ENCODE data around the gene ANKRD9. TPM values are rescaled to one million over a fixed set of nuclear protein-coding genes. Genes with fewer than 3 reads are reported as not detected.
"Not testable (repeated sequence)": the region's sequence is repeated elsewhere in the genome, so short reads cannot be mapped to it uniquely, and the experiment has no call there.

ANKRD9 gene
- polyA plus RNA-seq, 4 donors, result 21.2 to 88.4 (median 43.6) TPM

DNA sequence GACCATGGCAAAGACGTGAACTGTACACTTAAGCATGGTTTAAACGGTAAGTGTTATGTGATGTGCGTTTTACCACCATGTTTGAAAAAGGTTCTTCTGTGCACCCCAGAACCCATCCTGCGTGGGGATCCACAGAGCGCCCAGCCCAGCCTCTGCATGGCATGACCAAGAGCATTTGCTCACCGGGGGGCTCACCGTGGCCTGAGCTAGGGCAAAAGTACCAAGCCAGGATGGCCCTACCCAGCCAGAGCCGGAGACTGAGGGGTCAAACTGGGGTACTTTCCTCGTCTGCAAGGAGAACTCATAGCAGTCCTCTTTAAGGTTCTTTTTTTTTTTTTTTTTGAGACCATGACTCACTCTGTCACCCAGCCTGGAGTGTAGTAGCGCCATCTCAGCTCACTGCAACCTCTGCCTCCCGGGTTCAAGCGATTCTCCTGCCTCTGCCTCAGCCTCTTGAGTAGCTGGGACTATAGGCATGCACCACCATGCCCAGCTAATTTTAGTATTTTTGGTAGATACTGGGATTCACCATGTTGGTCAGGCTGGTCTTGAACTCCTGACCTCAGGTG, 16.4 kb upstream of the ANKRD9 start:
- Histone ChIP-seq H3K4me3 (ENCODE audit: low read depth in 1 of 3, low read length in 3 of 3) (no peak overlapping the region), H3K27ac (ENCODE audit: low read depth in 1 of 3, low read length in 2 of 3) (peak overlapping the region; percentile 41 to 95 (median 72)), H3K36me3 (ENCODE audit: control insufficient read depth in 3 of 3, insufficient read depth in 2 of 3, low read depth in 1 of 3, low read length in 3 of 3) (no peaks in the 10 kb centered on the region), H3K27me3 (ENCODE audit: control insufficient read depth in 3 of 3, insufficient read depth in 3 of 3, low read length in 3 of 3) (no peaks in the 10 kb centered on the region), H3K4me1 (ENCODE audit: control insufficient read depth in 3 of 3, insufficient read depth in 2 of 3, low read depth in 1 of 3, low read length in 2 of 3) (peaks cover 5 to 37% (median 6%) of the 10 kb centered on the region in 3 donors), H3K9me3 (ENCODE audit: control insufficient read depth in 2 of 2, insufficient read depth in 1 of 2, low read depth in 1 of 2, low read length in 1 of 2) (no peaks in the 10 kb centered on the region)
- WGBS, 3 donors, result 66 to 80% (median 75%) methylated on average over 12 of the region's 12 CpGs
- no peak for FAIRE-seq
- DNase-seq, result no peak

DNA sequence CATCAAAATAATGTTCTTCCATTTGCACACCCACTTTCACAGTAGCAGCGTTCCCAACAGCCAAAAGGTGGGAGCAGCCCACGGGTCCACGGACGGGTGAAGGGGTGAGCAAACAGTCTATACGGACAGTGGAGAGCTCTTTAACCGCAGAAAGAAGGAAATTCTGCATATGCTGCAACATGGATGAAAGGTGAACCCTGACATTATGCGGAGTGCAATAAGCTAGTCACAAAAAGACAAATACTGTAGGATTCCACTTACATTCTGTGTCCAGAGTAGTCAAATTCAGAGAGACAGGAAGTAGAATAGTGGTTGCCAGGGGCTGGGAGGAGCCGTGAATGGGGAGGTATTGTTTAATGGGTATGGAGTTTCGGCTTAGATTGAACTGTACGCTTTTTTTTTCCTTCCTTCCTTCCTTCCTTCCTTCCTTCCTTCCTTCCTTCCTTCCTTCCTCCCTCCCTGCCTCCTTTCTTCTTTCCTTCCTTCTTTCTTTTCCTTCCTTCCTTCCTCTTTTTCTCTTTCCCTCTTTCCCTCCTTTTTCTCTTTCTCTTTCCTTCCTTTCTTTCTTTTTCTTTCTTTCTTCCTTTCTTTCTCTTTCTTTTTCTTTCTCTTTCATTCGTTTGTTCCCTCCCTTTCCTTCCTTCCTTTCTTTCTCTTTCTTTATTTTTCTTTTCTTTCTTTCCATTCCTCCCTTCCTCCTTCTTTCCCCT, 15.8 kb upstream of the ANKRD9 start:
- no peak for FAIRE-seq

DNA sequence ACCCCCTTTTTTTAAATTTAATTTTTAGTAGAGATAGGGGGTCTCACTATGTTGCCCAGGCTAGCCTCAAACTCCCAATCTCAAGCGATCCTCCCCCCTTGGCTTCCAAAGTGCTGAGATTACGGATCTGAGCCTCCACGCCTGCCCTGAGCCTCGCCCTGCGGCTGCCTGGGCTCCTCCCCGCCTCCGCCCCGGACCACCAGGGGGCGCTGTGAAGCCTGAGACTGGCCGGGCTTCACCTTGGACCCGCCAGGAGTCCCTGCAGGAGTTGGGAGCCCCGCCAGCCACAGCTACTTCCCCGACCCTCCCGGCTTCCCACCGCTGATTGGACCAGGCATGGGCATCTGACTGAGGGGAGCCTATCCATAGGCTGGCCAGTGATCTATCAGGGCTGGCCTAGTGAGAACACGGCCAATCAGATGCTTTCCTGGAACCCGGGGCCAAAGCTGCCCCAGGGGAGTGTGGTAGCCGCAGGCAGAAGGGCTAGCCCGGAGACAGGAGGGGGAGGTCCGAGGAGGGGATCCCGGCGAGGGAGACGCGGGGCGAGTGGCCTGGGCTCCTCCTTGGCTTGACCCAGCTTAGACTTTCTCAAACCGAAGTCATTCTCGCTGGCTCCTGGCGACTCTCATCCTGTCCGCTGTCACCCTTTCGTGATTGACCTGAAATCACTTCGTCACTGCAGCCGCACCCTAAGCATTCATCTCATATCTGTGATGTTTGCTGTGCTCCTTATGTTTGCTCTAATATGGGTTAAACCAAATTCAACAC, 15.1 kb upstream of the ANKRD9 start:
- FAIRE-seq (no peak), DNase-seq (peak; percentile 98 to 99)
- peaks cover 5 to 32% (median 6%) of the 10 kb centered on the region in 3 donors for H3K4me1 ChIP-seq (ENCODE audit: control insufficient read depth in 3 of 3, insufficient read depth in 2 of 3, low read depth in 1 of 3, low read length in 2 of 3)
- 0% methylated on average over 29 to 32 of the region's 32 CpGs for WGBS, 3 donors
- H3K27ac ChIP-seq (ENCODE audit: low read depth in 1 of 3, low read length in 2 of 3), result peak overlapping the region; percentile 72 to 95 (median 95)
- H3K9me3 ChIP-seq (ENCODE audit: control insufficient read depth in 2 of 2, insufficient read depth in 1 of 2, low read depth in 1 of 2, low read length in 1 of 2), result no peaks in the 10 kb centered on the region
- H3K36me3 ChIP-seq (ENCODE audit: control insufficient read depth in 3 of 3, insufficient read depth in 2 of 3, low read depth in 1 of 3, low read length in 3 of 3), result no peaks in the 10 kb centered on the region
- no peaks in the 10 kb centered on the region for H3K27me3 ChIP-seq (ENCODE audit: control insufficient read depth in 3 of 3, insufficient read depth in 3 of 3, low read length in 3 of 3)
- H3K4me3 ChIP-seq (ENCODE audit: low read depth in 1 of 3, low read length in 3 of 3), result peak overlapping the region in 2 of 3 donors; percentile 49 to 50

More for the DNA sequence above, 15.8 kb upstream of the ANKRD9 start:
- Histone ChIP-seq H3K4me3 (ENCODE audit: low read depth in 1 of 3, low read length in 3 of 3) (peak overlapping the region in 2 of 3 donors; percentile 49 to 50), H3K4me1 (ENCODE audit: control insufficient read depth in 3 of 3, insufficient read depth in 2 of 3, low read depth in 1 of 3, low read length in 2 of 3) (peaks cover 5 to 32% (median 6%) of the 10 kb centered on the region in 3 donors), H3K27ac (ENCODE audit: low read depth in 1 of 3, low read length in 2 of 3) (peak overlapping the region; percentile 72 to 95 (median 95)), H3K9me3 (ENCODE audit: control insufficient read depth in 2 of 2, insufficient read depth in 1 of 2, low read depth in 1 of 2, low read length in 1 of 2) (no peaks in the 10 kb centered on the region), H3K27me3 (ENCODE audit: control insufficient read depth in 3 of 3, insufficient read depth in 3 of 3, low read length in 3 of 3) (no peaks in the 10 kb centered on the region), H3K36me3 (ENCODE audit: control insufficient read depth in 3 of 3, insufficient read depth in 2 of 3, low read depth in 1 of 3, low read length in 3 of 3) (no peaks in the 10 kb centered on the region)
- 1 to 3% (median 1%) methylated on average over 11 of the region's 11 CpGs for WGBS, 3 donors
- peak in 1 of 2 donors; percentile 74 for DNase-seq

DNA sequence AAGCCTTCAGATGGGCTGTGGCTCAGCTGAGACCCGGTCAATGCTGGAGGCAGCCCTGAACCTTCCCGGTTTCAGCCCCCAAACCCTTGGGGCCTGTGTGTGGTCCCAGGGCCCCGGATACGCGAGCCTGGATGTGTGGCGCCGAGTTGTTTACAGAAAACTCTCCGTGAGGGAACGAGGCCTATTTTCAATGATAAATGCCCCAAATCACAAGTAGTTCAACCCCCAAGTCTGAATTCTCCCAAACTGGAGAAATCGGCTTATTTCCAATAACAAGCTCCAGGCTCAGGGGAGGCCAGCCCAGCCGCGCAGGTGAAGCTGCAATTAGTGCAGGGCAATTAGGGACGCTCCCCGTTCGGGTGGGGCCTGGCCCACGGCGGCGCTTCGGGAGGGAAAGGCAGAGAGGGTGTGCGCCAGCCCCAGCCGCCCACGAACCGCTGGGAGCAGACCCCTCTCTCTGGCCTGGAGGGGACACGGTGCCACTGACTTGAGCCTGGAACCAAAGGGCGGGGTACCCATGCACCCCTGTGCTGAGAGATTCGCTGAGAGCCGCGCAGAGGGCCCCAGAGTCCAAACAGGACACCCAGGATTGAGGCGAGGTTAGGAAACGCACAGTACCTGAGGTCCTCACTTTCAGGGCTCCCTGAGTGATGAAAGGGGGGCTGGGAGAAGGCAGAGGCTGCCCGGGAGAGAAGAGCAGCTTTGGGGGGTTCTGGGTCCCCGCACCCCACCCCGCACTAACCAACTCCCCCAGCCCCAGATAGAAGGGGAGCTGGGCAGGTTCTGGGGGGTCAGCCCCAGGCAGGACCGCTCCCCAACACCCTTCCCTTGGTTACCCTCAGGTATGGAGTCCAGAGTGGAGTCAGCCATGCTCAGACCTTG, 14.2 kb upstream of the ANKRD9 start:
- Histone ChIP-seq H3K9me3 (ENCODE audit: control insufficient read depth in 2 of 2, insufficient read depth in 1 of 2, low read depth in 1 of 2, low read length in 1 of 2) (no peaks in the 10 kb centered on the region), H3K27ac (ENCODE audit: low read depth in 1 of 3, low read length in 2 of 3) (peak overlapping the region; percentile 72 to 95 (median 79)), H3K36me3 (ENCODE audit: control insufficient read depth in 3 of 3, insufficient read depth in 2 of 3, low read depth in 1 of 3, low read length in 3 of 3) (no peaks in the 10 kb centered on the region), H3K27me3 (ENCODE audit: control insufficient read depth in 3 of 3, insufficient read depth in 3 of 3, low read length in 3 of 3) (no peaks in the 10 kb centered on the region), H3K4me3 (ENCODE audit: low read depth in 1 of 3, low read length in 3 of 3) (peak overlapping the region in 2 of 3 donors; percentile 49 to 50), H3K4me1 (ENCODE audit: control insufficient read depth in 3 of 3, insufficient read depth in 2 of 3, low read depth in 1 of 3, low read length in 2 of 3) (peaks cover 5 to 32% (median 6%) of the 10 kb centered on the region in 3 donors)
- DNase-seq (peak; percentile 71 to 80), FAIRE-seq (no peak)
- WGBS, 3 donors, result 14 to 33% (median 22%) methylated on average over 31 to 34 of the region's 34 CpGs

DNA sequence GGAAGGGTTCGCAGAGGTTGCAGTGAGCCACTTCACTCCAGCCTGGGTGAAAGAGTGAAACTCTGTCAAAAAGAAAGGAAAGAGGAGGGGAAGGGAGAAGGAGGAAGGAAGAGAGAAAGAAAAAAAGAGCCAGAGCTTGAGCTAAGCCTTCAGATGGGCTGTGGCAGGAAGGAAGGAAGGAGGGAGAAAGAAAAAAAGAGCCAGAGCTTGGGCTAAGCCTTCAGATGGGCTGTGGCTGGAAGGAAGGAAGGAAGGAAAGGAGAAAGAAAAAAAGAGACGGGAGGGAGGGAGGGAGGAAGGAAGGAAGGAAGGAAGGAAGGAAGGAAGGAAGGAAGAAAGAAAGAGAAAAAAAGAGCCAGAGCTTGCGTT, 13.6 kb upstream of the ANKRD9 start:
- Histone ChIP-seq H3K4me3 (ENCODE audit: low read depth in 1 of 3, low read length in 3 of 3) (no peak overlapping the region), H3K27me3 (ENCODE audit: control insufficient read depth in 3 of 3, insufficient read depth in 3 of 3, low read length in 3 of 3) (no peaks in the 10 kb centered on the region), H3K4me1 (ENCODE audit: control insufficient read depth in 3 of 3, insufficient read depth in 2 of 3, low read depth in 1 of 3, low read length in 2 of 3) (peaks cover 4 to 32% (median 5%) of the 10 kb centered on the region in 3 donors), H3K9me3 (ENCODE audit: control insufficient read depth in 2 of 2, insufficient read depth in 1 of 2, low read depth in 1 of 2, low read length in 1 of 2) (no peaks in the 10 kb centered on the region), H3K36me3 (ENCODE audit: control insufficient read depth in 3 of 3, insufficient read depth in 2 of 3, low read depth in 1 of 3, low read length in 3 of 3) (no peaks in the 10 kb centered on the region), H3K27ac (ENCODE audit: low read depth in 1 of 3, low read length in 2 of 3) (peak overlapping the region in 2 of 3 donors; percentile 72 to 79)
- no peak for DNase-seq
- FAIRE-seq, result no peak
- WGBS, 3 donors, result 33 to 55% (median 40%) methylated on average over 3 of the region's 3 CpGs

DNA sequence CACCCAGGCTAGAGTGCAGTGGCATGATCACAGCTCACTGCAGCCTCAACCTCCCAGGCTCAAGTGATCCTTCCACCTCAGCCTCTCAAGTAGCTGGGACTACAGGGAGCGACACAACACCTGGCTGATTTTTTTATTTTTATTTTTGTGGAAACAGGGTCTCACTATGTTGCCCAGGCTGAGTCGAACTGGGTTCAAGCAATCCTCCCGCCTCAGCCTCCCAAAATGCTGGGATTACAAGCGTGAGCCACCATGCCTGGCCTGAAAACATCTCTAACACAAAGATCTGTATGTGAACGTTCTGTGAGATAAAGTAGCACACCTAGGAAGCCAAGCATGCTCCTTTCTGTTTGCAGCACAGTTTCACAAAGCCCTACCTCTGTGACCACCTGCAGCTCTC, 10.1 kb upstream of the ANKRD9 start:
- not testable (repeated sequence) for H3K9me3 ChIP-seq (ENCODE audit: control insufficient read depth in 2 of 2, insufficient read depth in 1 of 2, low read depth in 1 of 2, low read length in 1 of 2); FAIRE-seq
- WGBS, 3 donors, result 79 to 88% (median 81%) methylated on average over 5 of the region's 5 CpGs

DNA sequence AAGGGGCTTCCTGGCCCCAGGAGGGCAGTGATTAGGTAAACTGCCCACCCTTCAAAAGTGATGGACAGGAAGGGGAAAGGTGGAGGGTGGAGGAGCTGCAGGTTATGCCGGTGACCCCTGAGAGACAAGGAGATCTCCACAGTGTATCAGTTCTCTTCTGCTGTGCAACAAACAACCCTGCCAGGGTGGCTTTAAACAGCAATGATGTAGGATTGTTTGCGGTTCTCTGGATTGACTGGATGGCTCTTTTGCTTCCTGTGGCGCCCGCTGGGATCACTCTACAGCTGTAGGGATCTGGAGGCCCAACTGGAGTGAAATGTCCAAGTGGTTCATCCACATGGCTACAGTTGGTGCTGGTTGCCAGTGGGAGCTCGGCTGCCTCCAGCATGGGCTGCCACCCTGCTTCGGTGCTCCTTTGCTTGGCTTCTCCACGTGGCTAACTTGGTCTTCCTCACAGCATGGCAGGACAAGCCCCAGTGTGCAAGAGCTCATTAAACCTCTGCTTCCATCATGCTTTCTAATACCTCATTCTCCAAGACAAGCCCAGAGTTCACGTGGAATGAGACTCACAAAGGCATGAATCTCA, 8.6 kb upstream of the ANKRD9 start:
- FAIRE-seq (no peak), DNase-seq (no peak)
- H3K4me1 ChIP-seq (ENCODE audit: control insufficient read depth in 3 of 3, insufficient read depth in 2 of 3, low read depth in 1 of 3, low read length in 2 of 3), result peaks cover 0 to 9% (median 0%) of the 10 kb centered on the region in 3 donors
- 87 to 94% (median 92%) methylated on average over 8 of the region's 8 CpGs for WGBS, 3 donors
- H3K27me3 ChIP-seq (ENCODE audit: control insufficient read depth in 3 of 3, insufficient read depth in 3 of 3, low read length in 3 of 3), result no peaks in the 10 kb centered on the region
- no peaks in the 10 kb centered on the region for H3K36me3 ChIP-seq (ENCODE audit: control insufficient read depth in 3 of 3, insufficient read depth in 2 of 3, low read depth in 1 of 3, low read length in 3 of 3)
- H3K9me3 ChIP-seq (ENCODE audit: control insufficient read depth in 2 of 2, insufficient read depth in 1 of 2, low read depth in 1 of 2, low read length in 1 of 2), result no peaks in the 10 kb centered on the region
- H3K27ac ChIP-seq (ENCODE audit: low read depth in 1 of 3, low read length in 2 of 3), result no peak overlapping the region
- no peak overlapping the region for H3K4me3 ChIP-seq (ENCODE audit: low read depth in 1 of 3, low read length in 3 of 3)

More for the DNA sequence above, 10.1 kb upstream of the ANKRD9 start:
- H3K27me3 ChIP-seq (ENCODE audit: control insufficient read depth in 3 of 3, insufficient read depth in 3 of 3, low read length in 3 of 3); H3K4me3 ChIP-seq (ENCODE audit: low read depth in 1 of 3, low read length in 3 of 3); H3K27ac ChIP-seq (ENCODE audit: low read depth in 1 of 3, low read length in 2 of 3); DNase-seq; H3K36me3 ChIP-seq (ENCODE audit: control insufficient read depth in 3 of 3, insufficient read depth in 2 of 3, low read depth in 1 of 3, low read length in 3 of 3): not testable (repeated sequence)
- peaks cover 0 to 21% (median 5%) of the 10 kb centered on the region in 3 donors for H3K4me1 ChIP-seq (ENCODE audit: control insufficient read depth in 3 of 3, insufficient read depth in 2 of 3, low read depth in 1 of 3, low read length in 2 of 3)

All from small intestine (tissue), 7 donors.